M059J (cell line): ENCODE measurements around the gene OPN4. TPM values are rescaled to one million over a fixed set of nuclear protein-coding genes. Genes with fewer than 3 reads are reported as not detected.
A peak's percentile ranks its signal among the peaks of the same experiment; 100 is the strongest.

Experiments
- DNase-seq: peaks from one replicate; pipeline ENCODE4 v3.0.0-alpha.2; 2012; ENCODE audit warnings: low read depth
- total RNA-seq: library from RNA; depleted of rRNA; stranded (reverse); fragments of >200 nt; shearing (Covaris generic); gene quantifications from 2 replicates; pipeline ENCODE4 v1.2.3, GENCODE V29; 2014

Gene OPN4
- total RNA-seq, 1 experiment from 2014 or later, result 0.52 TPM

DNA sequence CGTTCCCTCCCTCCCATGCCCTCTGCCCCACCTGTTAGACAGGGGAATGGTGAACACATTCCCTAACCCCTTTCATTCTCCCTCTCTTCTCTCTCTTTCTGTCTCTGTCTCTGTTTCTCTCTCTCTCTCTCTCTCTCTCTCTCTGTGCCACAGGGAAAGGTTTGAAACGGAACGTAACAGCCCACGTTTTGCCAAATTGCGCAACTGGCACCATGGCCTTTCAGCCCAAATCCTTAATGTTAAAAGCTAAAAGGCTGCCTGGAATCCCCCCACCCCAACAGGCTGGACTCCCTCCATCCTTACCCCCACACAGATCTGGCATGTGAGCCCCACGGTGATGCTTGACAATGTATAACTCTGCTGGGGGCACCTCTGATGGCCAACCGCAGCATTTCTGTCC lies 44.8 kb downstream of the OPN4 start:
- no peak for DNase-seq

- DNase-seq, result no peak
These were observed 45.2 kb downstream of the OPN4 start for GRCh38 chr10:86699541-86699940.

GRCh38 chr10:86699991-86700840 lies 45.9 kb downstream of the OPN4 start:
- DNase-seq, result no peak

DNA sequence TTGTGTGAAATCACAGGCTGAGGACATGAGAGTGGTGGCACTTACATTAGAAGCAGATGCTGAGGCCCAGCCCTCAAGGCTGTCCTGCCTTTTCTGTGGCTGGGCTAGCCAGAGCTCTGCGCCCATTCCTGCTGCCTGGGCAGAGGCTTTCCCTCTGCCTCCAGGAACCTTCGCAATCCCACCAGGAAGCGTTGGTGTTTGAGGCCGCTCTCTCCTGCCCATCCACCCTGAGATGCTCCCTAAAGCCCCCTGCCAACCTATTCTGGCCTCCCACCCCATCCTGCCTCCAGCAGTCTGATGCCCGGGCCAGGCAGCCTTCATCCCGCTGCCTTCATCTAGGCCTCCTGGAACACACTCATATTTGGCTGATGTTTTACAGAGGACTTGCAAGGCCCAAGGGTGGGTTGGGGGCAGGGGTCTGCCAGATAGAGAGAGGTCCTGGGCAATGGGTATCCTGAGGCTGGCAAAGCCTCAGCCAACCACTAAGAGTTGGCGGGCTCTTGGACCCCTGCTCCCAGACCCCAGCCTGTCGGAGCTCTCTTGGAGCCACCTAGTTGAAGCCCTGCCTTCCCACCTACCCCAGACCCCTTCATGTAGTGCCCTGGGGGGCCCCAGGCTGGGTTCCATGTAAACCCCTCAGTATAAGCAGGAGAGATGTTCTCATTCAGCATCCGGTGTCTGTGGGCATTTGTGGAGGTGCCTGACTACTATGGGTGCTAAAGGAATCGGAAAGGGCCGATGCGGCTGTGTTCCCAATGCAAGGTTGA lies 46.7 kb downstream of the OPN4 start:
- no peak for DNase-seq

DNA sequence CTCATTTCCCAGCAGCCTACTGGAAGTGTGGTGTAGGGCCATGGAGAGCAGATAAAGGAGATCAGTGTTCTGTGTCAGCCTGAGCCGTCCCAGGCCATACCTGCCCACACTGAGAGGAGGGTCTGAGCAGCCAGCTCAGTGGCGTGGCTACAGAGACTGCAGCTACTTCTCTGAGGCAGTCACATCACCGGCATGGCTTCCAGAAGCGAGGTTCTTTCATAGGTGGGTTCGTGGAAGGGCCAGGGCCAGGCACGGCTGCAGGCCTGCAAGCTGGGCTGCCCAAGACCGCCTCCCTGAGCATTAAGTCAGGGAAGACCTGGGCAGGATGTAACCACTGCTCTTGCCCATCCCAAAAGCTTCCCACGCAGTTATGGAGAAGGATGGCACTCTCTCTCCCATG lies 48.8 kb downstream of the OPN4 start:
- DNase-seq, result no peak

DNA sequence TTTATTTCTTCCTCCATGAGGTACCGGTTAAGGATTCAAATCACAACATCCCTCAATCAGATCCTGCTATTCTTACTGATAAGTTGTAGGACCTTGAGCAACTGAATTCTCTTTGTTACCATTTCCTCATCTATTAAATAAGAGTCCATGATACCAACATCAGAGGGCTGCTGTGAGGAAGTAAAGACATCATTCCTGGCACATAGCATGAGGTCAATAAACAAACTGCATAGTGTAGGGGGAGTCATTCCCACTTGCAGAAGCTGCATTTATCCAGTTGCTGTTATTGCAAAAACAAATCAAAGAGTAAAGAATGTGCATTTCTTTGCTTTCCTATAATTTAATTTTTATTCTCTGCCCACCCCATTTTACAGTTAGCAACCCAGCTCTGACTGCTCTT lies 50.8 kb downstream of the OPN4 start:
- no peak for DNase-seq

GRCh38 chr10:86705905-86706304 lies 51.6 kb downstream of the OPN4 start:
- DNase-seq, result no peak

- DNase-seq, result no peak
These were observed 52.1 kb downstream of the OPN4 start for GRCh38 chr10:86706401-86706841.

DNA sequence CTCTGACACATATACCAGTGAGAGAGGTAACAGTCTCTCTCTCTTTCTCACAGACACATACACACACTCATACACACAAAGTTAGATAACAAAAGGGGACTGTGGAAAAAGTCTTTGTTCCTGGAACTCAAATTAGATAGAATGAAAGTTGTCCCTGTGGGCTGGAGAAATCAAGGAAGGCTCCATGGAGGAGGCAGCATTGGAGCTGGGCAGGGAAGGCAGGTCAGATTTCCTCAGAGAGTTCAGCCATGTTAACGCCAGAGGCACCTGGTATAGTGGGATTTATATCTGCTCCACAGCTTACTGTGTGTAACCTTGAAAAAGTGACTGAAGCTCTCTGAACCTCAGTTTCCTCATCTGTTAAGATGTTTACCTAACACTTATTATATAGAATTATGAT lies 52.6 kb downstream of the OPN4 start:
- DNase-seq, result no peak

DNA sequence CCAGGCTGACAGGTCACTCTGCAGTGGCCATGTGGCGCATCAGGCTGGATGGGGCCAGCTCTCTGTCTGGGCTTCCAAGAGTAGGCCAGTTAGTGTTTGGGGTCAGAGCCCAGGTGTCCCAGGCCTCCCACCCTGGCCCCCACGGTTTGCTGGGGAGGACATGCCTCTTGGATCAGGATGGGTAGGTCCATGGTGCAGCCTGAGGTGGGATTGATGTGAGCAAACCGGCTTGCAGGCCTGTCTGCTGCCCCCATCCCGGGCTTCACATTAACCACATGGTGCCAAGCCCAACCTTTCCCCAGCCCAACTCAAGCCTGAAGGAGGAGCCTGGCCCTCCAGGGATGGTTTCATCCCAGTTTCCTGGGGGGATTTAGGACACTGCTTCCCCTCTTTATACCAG lies 53.2 kb downstream of the OPN4 start:
- no peak for DNase-seq

GRCh38 chr10:86708068-86708782 lies 53.9 kb downstream of the OPN4 start:
- no peak for DNase-seq

DNA sequence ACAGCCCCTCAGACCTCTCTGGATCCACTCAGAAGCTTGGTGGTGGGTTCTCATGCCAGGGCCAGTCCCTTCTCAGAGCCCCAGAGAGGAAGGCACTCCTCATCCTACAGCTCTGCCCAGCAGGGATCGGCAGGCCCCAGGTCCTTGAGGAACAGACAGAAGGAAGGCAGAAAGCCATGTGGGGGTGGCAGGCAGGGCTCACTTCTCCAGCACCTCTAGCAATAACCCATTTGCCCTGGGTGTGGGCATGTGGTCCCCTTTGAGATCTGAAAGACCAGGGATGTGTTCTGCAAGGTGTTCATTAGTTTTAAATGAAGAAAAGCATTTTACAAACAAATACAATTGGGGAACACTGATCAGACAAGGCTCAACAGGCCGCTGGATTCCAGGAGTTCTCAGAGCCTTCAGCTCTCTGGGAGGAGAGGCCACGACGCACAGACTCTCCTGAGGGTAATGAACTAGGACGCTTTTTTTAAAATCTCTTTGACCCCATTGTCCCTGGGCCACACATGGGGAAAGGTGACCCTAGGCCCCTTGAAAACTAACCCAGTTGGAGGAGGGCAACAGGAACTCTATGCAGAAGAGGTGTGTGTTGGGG lies 54.5 kb downstream of the OPN4 start:
- DNase-seq, result no peak

GRCh38 chr10:86709396-86710185 lies 55.2 kb downstream of the OPN4 start:
- no peak for DNase-seq

DNA sequence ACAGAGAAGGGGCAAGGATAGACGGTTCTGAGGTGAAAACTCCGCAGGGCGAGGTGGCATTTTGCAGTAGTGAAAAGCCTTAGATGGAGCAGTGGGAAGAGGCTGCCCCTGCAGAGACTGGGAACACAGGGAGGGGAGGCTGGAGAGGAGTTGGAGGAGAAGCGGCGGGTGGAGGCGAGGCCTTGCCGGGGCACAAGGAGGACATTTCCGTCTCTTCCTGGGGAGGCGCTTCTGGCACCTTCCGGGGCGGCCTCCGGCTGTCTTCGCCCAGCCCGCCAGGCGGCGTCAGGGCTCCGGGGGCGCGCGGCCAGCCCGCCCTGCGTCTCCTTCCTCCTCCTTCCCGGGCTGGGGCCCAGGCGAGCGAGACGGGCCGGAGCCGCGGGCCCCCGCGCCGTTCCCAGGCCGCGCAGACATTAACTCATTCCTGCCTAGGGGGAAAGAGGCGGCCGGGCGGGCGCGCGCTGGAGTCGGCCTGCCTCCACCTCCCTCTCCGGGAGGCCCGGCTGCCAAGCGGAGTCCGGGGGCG lies 56.7 kb downstream of the OPN4 start:
- DNase-seq, result peak; percentile 87

DNA sequence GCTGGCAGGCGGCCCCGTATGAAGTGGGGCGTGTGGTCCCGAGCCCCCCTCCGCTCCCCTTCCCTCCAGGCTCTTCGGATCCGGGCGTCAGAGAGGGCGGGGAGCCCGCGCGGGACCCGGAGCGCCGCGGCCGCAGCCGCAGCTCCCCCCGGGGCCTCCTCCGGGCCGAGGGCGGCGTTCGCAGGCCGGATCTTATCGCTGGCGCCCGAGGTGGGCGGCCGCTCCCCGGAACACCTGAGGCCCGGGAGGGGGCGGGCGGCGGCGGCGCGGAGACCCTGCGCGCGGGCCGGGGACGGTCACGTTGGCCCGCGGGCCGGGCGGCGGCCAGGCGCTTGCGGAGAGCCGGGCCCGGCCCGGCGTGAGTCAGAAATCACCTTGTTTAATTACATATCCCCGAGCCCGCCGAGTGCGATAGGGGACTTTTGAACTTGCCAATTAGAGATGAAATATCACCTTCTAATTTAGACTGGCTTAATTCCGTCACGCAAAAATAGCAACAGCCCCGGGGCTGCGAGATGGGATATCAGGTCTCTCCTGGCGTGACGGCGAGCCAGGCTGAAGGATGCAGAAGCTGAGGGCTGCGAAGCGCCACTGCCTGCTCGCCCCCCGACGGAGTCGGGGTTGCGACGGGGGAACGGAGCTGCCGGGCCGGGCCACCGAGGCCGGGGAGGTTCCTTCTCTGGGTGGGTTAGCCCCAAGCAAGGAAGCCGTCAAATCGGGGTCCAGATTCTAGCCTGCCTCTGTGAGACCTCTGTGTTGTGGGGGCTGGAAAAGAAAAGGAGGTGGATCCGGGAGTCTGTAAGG lies 57.4 kb downstream of the OPN4 start:
- peak; percentile 46 for DNase-seq

GRCh38 chr10:86712317-86712707 lies 58.0 kb downstream of the OPN4 start:
- no peak for DNase-seq

- DNase-seq, result no peak
These were observed 60.9 kb downstream of the OPN4 start for GRCh38 chr10:86715156-86715795.

DNA sequence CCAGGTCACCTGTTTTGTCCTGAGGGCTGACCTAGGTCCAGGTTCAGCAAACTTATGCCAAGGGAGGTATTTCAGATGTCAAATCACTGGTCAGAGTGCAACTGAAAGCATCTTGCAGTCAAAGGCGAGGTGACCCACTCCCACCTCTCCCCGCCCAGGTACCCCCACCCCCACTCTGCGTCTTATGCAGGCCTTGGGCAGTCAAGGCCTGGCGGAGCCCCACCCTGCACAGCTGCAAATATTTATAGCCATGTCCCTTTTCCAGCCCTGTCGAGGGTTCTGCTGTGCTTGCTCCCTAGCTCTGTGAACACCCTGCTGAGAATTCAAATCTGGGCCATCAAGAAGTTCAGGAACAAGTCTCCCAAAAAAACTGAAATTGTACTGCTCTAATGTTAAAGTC lies 61.5 kb downstream of the OPN4 start:
- no peak for DNase-seq
